ENCODE data around the gene MBD3L4. TPM values are rescaled to one million over a fixed set of nuclear protein-coding genes. Genes with fewer than 3 reads are reported as not detected.
A peak's percentile ranks its signal among the peaks of the same experiment; 100 is the strongest.
"Not testable (repeated sequence)": the region's sequence is repeated elsewhere in the genome, so short reads cannot be mapped to it uniquely, and the experiment has no call there.

MBD3L4 gene
- total RNA-seq, 1 experiment from 2014 or later: not detected

GRCh38 chr19:7063339-7063738 lies 23.4 kb upstream of the MBD3L4 start:
- Histone ChIP-seq H3K4me3 (no peak overlapping the region), H3K27me3 (replicated peaks) (no peaks in the 10 kb centered on the region), H3K9me3 (replicated peaks) (no peaks in the 10 kb centered on the region), H3K36me3 (no peaks in the 10 kb centered on the region), H3K27ac (no peak overlapping the region), H3K4me1 (replicated peaks) (no peaks in the 10 kb centered on the region)
- DNase-seq (ENCODE audit: low read depth in 1 of 2, low spot score in 2 of 2): no peak

GRCh38 chr19:7059977-7060376 lies 20.0 kb upstream of the MBD3L4 start:
- not testable (repeated sequence) for H3K9me3 ChIP-seq (replicated peaks); H3K27ac ChIP-seq; H3K27me3 ChIP-seq (replicated peaks); DNase-seq (ENCODE audit: low read depth in 1 of 2, low spot score in 2 of 2); H3K36me3 ChIP-seq; H3K4me1 ChIP-seq (replicated peaks); H3K4me3 ChIP-seq

GRCh38 chr19:7058576-7058975 lies 18.6 kb upstream of the MBD3L4 start, which contains the start of gene MBD3L3:
MBD3L3 (minus strand) TSS chr19:7058676; CDS start chr19:7058605, 71 bp downstream.
- not testable (repeated sequence) for H3K27me3 ChIP-seq (replicated peaks); DNase-seq (ENCODE audit: low read depth in 1 of 2, low spot score in 2 of 2); H3K9me3 ChIP-seq (replicated peaks); H3K36me3 ChIP-seq; H3K4me1 ChIP-seq (replicated peaks); H3K4me3 ChIP-seq; H3K27ac ChIP-seq

GRCh38 chr19:7056371-7056770 lies 16.4 kb upstream of the MBD3L4 start:
- H3K9me3 ChIP-seq (replicated peaks); H3K36me3 ChIP-seq; H3K27ac ChIP-seq; H3K4me3 ChIP-seq; H3K4me1 ChIP-seq (replicated peaks); H3K27me3 ChIP-seq (replicated peaks): not testable (repeated sequence)
- DNase-seq (ENCODE audit: low read depth in 1 of 2, low spot score in 2 of 2): peak in 1 of 2 experiments; percentile 21

GRCh38 chr19:7055679-7056078 lies 15.7 kb upstream of the MBD3L4 start:
- not testable (repeated sequence) for H3K4me3 ChIP-seq; H3K4me1 ChIP-seq (replicated peaks); H3K36me3 ChIP-seq; H3K9me3 ChIP-seq (replicated peaks); DNase-seq (ENCODE audit: low read depth in 1 of 2, low spot score in 2 of 2); H3K27ac ChIP-seq; H3K27me3 ChIP-seq (replicated peaks)

GRCh38 chr19:7054635-7055368 lies 14.8 kb upstream of the MBD3L4 start:
- DNase-seq (ENCODE audit: low read depth in 1 of 2, low spot score in 2 of 2); H3K27ac ChIP-seq; H3K4me3 ChIP-seq; H3K4me1 ChIP-seq (replicated peaks); H3K9me3 ChIP-seq (replicated peaks); H3K36me3 ChIP-seq; H3K27me3 ChIP-seq (replicated peaks): not testable (repeated sequence)

- H3K27ac ChIP-seq; H3K36me3 ChIP-seq; H3K4me1 ChIP-seq (replicated peaks); H3K27me3 ChIP-seq (replicated peaks); H3K4me3 ChIP-seq; DNase-seq (ENCODE audit: low read depth in 1 of 2, low spot score in 2 of 2); H3K9me3 ChIP-seq (replicated peaks): not testable (repeated sequence)
These were observed 12.9 kb upstream of the MBD3L4 start for GRCh38 chr19:7052896-7053295.

GRCh38 chr19:7051421-7051820 lies 11.4 kb upstream of the MBD3L4 start:
- H3K27me3 ChIP-seq (replicated peaks); H3K9me3 ChIP-seq (replicated peaks); H3K27ac ChIP-seq; H3K36me3 ChIP-seq; H3K4me3 ChIP-seq; H3K4me1 ChIP-seq (replicated peaks): not testable (repeated sequence)
- DNase-seq (ENCODE audit: low read depth in 1 of 2, low spot score in 2 of 2): peak in 1 of 2 experiments; percentile 35

- not testable (repeated sequence) for H3K4me1 ChIP-seq (replicated peaks); H3K27me3 ChIP-seq (replicated peaks); H3K9me3 ChIP-seq (replicated peaks); H3K27ac ChIP-seq; H3K4me3 ChIP-seq; H3K36me3 ChIP-seq; DNase-seq (ENCODE audit: low read depth in 1 of 2, low spot score in 2 of 2)
These were observed 9.0 kb upstream of the MBD3L4 start, which contains the start of gene MBD3L2 for GRCh38 chr19:7049021-7049420. MBD3L2 (plus strand) TSS chr19:7049321; CDS start chr19:7049374, 53 bp downstream.

GRCh38 chr19:7041563-7041962 lies 1.6 kb upstream of the MBD3L4 start:
- not testable (repeated sequence) for DNase-seq (ENCODE audit: low read depth in 1 of 2, low spot score in 2 of 2); H3K27me3 ChIP-seq (replicated peaks); H3K27ac ChIP-seq; H3K4me3 ChIP-seq; H3K4me1 ChIP-seq (replicated peaks); H3K9me3 ChIP-seq (replicated peaks); H3K36me3 ChIP-seq

- H3K9me3 ChIP-seq (replicated peaks); H3K27me3 ChIP-seq (replicated peaks); H3K36me3 ChIP-seq; DNase-seq (ENCODE audit: low read depth in 1 of 2, low spot score in 2 of 2); H3K27ac ChIP-seq; H3K4me3 ChIP-seq; H3K4me1 ChIP-seq (replicated peaks): not testable (repeated sequence)
These were observed 9.7 kb downstream of the MBD3L4 start, which contains the start of gene MBD3L5 for GRCh38 chr19:7030278-7030677. MBD3L5 (plus strand) TSS chr19:7030578; CDS start chr19:7030612, 34 bp downstream.

GRCh38 chr19:7028790-7029189 lies 11.2 kb downstream of the MBD3L4 start:
- H3K9me3 ChIP-seq (replicated peaks); H3K4me3 ChIP-seq; H3K27me3 ChIP-seq (replicated peaks); DNase-seq (ENCODE audit: low read depth in 1 of 2, low spot score in 2 of 2); H3K36me3 ChIP-seq; H3K4me1 ChIP-seq (replicated peaks); H3K27ac ChIP-seq: not testable (repeated sequence)

- H3K4me1 ChIP-seq (replicated peaks); H3K4me3 ChIP-seq; H3K36me3 ChIP-seq: not testable (repeated sequence)
These were observed 18.6 kb downstream of the MBD3L4 start, which contains the start of gene MBD3L2B for GRCh38 chr19:7021331-7021730. MBD3L2B (minus strand) TSS chr19:7021431; CDS start chr19:7021397, 34 bp downstream.

GRCh38 chr19:7018828-7019227 lies 21.2 kb downstream of the MBD3L4 start:
- Histone ChIP-seq H3K9me3 (replicated peaks) (no peaks in the 10 kb centered on the region), H3K4me3 (no peak overlapping the region), H3K27ac (no peak overlapping the region), H3K27me3 (replicated peaks) (no peaks in the 10 kb centered on the region), H3K4me1 (replicated peaks) (no peaks in the 10 kb centered on the region), H3K36me3 (no peaks in the 10 kb centered on the region)
- DNase-seq (ENCODE audit: low read depth in 1 of 2, low spot score in 2 of 2): peak in 1 of 2 experiments; percentile 26

More at GRCh38 chr19:7021331-7021730, 18.6 kb downstream of the MBD3L4 start, which contains the start of gene MBD3L2B:
- H3K9me3 ChIP-seq (replicated peaks); H3K27ac ChIP-seq; H3K27me3 ChIP-seq (replicated peaks); DNase-seq (ENCODE audit: low read depth in 1 of 2, low spot score in 2 of 2): not testable (repeated sequence)
